ENCODE measurements around the gene S100A3. TPM values are rescaled to one million over a fixed set of nuclear protein-coding genes. Genes with fewer than 3 reads are reported as not detected.

The S100A3 gene
- total and polyA plus RNA-seq, 2 of the 8 experiments (the other 6 are each of a cell fraction or from before 2014, with no cell fraction given) = 0.26 to 0.47 TPM

- no peak for TF ChIP-seq SP2 (IDR thresholded peaks at IDR 0.05; ENCODE audit: low read length)
- TF ChIP-seq SP1 (IDR thresholded peaks at IDR 0.05; ENCODE audit: low read depth, low read length) = no peak
- TF ChIP-seq NRF1 (IDR thresholded peaks at IDR 0.05; ENCODE audit: low read depth, low read length) = no peak
Observed at GRCh38 chr1:153506831-153507413, 42.1 kb downstream of the S100A3 start (continued).

Data from H1 (cell line).